Measurements from ENCODE around the gene FRMD4B.
A peak's percentile ranks its signal among the peaks of the same experiment; 100 is the strongest.

The FRMD4B gene

GRCh38 chr3:69385723-69386555, at the start of gene FRMD4B:
TSS of gene FRMD4B (minus strand) at chr3:69386088. CDS start at chr3:69385989, 99 bp downstream.
- DNase-seq: no peak

- DNase-seq: no peak
Measured at GRCh38 chr3:69433969-69434325, 48.1 kb upstream of the FRMD4B start.

DNA sequence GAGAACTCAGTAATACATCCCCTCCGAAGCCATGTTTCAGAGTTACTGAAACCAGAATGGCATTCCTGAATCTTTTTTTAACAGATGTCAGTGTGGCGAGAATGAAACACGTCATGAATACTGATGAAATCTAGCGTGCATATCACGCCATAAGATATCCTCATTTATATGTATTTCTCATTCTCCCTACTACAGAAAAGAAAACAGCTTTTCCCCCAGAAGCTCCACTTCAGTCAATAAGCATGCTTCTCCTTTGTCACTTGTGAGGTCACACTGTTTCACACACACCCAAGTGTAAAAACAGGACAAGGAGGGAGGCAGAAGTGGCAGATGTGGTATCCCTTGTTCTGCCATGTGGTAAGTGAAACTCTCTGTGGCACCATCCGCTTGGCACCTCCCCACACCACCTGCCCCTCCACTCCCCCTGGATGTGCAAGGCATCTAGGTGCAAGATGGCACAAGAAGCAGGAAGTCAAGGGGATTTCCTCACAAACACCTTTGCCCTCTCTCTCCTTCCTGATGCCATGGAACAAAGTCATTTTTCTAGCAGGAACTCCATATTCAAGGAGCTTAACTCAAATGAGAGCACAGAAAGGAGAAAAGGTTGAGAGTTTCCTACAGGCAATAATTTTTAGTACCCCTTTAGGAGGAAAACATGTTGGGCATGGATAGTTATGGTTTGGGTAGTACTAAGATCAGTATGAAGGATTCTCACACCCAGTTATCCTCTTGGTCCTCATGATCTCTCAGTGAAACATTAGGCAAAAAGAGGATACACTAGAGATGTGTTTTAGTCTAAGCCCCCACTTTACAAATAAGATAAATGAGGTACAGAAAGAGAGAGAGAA, 47.5 kb upstream of the FRMD4B start:
- no peak for DNase-seq

DNA sequence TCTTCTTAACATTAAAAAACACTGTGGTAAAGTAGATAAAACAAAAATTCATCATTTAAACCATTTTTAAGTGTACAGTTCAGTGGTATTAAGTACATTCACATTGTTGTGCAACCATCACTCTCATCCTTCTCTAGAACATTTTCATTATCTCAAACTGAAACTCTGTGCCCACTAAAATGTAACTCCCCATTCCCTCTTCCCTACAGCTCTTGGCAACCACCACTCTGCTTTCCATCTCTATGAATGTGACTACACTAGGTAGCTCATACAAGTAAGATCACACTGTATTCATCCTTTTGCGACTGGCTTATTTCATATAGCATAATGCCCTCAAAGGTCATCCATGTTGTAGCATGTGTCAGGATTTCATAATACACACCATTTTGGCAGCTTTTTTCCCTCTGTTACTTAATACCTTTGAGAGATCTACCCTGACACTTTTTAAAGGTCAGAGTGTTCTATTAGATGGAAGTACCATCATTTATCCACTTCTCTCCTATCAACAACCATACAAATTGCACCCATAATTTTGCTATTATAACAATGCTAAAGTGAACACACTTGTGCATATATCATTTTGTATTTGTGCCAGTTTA, 42.9 kb upstream of the FRMD4B start:
- DNase-seq: no peak

- DNase-seq: no peak
Measured at GRCh38 chr3:69426967-69427304, 41.0 kb upstream of the FRMD4B start.

- no peak for DNase-seq
Measured at GRCh38 chr3:69426291-69426966, 40.5 kb upstream of the FRMD4B start.

- no peak for DNase-seq
Measured at GRCh38 chr3:69425249-69425648, 39.4 kb upstream of the FRMD4B start.

DNA sequence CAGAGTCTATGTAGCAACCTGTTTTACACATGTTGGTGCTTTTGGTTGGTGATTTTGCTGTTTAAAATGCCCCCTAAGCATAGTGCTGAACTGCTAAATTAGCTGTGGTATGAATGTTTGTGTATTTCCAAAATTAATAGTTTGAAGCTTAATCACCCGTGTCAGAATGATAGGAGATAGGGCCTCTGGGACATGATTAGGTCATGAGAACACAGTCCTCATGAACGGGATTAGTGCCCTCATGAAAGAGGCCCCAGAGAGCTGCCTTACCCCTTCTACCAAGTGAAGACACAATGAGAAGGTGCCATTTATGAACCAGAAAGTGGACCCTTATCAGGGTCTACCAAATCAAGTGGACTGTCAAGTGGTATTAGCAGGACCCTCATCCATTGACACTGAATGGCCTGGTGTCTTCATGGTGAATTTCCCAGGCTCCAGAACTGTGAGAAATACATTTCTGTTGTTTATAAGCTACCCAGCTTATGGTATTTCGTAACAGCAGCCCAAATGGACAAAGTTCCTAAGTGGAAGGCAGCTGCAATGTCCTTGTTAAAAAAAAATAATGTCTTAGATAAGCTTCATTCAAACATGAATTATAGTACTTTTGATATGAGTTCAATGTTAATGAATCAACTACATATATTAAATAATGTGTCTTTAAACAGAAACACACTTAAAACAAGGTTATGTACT, 37.7 kb upstream of the FRMD4B start:
- no peak for DNase-seq

DNA sequence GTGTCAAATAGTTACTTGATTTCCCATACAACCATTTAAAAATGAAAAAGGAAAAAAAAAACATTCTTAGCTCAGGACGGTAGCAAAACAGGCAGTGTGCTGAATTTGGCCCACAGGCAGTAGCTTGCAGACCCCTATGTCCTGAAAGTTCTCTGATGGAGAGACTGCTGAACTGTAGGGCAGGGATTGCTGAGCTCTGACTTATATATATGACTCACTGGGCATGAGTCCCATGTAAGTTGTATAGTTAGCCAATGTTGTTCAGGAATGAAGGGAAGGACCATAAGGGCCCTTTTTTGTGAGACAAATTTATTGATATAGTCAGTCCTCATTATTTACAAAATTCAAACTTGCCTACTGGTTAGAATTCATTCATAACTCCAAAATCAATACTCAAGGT, 36.9 kb upstream of the FRMD4B start:
- DNase-seq: no peak

DNA sequence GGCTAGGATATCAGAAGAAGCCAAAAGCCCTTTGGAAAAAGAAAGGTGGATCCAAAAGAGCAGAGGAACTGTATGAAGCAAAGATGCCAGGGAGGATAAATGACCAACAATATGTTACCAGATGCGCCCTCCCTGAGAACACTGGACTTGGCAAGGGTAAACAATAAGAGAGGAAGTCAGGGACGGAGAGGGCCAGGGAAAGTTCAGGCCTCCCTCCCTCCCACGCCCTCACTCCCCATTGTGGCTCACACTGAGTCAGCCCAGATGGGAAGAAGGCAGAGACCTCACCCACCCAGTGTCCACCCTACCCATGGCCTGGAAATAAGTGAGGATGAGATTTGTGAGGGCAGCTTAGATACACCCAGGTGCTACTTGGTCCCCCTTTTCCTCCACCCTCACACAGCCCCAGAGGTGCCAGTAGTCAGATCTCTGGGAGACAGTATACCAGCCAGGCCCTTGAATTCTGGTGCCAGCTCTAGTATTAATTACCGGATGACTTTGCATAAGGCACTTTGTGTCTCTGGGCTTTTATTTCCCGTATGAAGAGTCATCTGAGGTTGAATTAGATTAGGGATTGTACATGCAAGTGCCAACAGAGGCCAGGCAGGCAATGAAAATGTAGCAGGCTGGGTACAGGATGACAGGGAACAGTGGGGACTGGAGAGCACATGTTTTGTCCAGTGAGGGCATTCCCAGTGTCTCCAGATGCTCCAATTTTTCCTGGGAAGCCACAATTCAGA, 35.1 kb upstream of the FRMD4B start:
- DNase-seq: no peak

DNA sequence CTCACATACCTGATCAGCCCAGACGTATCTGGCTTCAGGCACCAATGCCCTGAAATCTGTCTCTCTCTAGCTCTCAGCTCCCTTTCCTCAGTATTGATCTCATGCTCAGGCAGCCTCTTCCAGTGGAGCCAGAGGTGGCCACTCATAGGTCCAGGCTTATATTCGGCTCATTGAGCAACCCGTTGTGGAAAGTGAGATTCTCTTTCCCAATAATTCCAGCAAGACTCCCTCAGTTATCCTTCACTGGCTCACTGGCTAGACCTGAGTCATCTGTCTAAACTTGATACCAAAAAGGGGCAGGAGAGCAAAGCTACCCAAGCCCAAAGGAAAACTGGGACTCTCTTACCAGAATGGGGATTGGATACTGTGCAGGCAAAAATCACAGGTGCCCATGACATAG, 33.4 kb upstream of the FRMD4B start:
- DNase-seq: no peak

- no peak for DNase-seq
Measured at GRCh38 chr3:69417541-69418078, 31.7 kb upstream of the FRMD4B start.

DNA sequence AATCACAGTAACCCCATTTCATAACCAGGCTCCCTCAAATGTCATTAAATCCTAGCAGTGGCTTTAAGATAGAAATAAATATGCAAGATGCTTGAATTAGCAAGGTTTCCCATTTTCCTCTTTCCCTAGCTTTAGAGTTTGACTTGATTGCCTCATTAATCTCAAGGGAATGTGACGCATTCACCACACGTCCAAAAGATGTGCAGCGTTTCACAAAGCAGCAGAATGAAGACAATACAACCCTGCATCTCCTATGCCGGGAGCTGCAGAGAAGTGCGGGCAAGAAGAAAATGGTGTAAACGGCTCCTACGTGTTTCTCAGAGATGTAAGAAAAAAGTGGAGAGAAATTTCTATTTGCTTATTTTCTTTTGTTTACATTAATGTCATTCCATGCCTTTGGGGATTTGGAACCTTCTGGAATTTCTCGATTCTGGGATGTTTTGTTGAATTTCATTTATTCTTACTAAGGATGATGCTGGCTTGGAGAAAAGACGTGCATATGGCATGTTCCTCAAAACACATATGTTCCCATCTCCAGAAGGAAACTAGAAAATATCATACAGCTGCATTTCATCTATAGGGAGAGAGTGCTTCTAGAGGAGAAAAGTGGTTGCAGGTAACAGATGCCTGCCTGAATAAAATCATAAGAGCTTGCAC, 27.8 kb upstream of the FRMD4B start:
- DNase-seq: no peak

DNA sequence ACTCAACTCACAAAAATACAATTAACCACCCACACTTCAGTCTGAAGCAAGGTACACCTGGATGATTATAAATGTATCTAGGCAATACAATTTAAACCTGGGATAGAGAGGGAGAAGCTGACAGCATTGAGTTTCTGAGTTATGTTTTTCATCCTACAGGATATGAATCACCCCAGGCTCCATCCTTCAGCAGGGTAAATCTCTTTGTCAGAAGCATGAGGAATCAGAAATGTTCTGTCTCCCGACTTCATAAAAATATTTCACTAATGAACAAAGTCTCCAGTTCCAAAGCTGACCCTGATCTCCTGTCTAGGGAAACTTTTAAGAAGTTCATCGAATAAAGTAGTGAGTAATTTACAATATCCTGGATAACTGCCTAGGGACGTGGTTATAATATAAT, 25.5 kb upstream of the FRMD4B start:
- DNase-seq: no peak

DNA sequence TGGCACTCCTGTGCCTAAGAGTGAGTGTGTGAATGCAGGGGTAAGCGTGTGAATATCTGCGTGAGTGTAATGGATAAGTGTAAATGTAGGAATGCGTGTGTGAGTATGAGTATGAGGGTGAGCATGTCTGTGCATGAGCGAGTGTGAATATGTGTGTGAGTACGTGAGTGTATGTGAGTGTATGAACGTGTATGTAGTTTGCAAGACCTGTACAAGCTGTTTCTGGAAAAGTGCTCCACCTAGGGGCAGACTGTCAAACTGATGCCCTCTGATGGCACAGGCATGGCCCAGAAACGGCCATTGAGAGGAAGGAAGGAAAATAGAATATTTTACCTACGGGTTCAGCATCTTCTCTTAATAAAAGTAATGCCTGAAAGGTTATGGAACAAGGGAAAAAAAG, 24.4 kb upstream of the FRMD4B start:
- DNase-seq: peak; percentile 21

DNA sequence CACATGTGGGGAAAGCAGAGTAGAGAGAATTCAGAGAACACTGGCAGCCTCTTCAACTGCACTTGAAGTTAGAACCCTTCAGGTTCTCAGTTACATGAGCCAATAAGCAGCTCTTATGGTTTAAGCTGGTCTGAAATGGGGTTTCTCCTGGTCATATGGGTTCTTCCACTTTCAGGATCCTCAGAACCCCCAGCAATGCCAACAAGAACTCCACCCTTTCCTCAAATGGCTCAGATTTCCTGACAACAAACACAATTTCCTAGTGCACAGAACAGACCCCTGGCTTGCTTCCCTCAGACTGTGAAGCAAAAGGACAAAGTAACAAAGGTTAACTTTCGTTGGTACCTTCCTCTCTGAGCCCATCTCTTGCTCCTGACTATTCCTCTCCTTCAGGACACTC, 23.9 kb upstream of the FRMD4B start:
- DNase-seq: no peak

DNA sequence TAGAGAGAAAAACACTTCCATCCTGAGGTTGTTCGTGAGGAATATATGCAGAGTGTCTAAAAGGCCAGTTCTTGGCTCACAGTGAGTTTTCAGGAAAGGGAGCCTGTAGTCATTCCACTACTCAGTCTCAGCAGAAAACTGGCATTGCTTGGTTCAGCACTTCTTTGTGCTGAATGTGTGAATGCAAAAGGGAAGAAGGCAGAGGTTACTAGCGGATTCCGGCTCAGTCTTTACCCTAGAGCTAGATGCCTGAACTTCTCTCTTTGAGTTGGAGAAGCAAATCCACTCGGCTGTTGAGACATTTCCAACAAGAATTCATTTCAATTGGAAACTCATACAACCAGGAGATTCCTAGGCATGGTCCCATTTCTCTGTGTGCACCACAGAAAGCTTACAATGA, 23.1 kb upstream of the FRMD4B start:
- DNase-seq: no peak

DNA sequence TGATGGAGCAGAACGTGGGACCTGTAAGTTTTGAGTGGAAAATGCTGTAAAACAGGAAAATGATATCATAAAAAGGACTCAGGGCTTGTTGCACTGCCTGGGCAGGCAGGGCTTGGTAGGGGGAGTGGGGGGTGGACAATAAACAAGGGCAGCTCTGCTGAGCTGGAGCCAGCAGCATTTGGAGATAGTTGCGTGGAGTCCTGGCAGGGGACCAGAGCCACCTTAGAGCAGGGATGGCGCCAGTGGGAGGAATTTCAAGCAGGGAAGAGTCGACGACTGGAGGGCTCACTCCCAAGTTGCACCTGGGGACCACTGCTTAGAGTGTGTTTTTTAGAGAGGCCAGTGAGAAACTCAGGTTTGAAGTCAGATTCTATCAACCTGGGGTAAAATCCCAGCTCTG, 22.7 kb upstream of the FRMD4B start:
- no peak for DNase-seq

- DNase-seq: no peak
Measured at GRCh38 chr3:69407908-69408307, 22.0 kb upstream of the FRMD4B start.

DNA sequence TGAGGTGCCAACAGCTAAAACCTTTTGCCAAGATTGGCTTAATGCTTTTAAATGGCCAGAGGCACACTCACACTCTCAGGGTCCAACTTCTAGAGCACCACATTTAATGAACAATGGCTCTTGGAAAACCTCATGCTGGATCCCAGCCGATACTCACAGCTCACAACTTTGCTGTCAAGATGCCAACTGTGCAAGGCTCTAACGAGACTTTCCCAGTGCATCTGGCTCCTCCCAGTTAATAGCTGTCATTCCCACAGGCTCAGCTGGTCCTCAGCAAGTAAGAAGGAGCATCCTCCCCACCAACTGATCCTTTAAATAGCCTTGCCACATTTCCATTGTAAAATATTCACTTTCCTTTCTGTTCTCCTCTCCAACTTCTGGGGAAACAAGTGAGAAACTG, 20.3 kb upstream of the FRMD4B start:
- no peak for DNase-seq

- no peak for DNase-seq
Measured at GRCh38 chr3:69405067-69405466, 19.2 kb upstream of the FRMD4B start.
